Thyroid gland (tissue), 4 donors: ENCODE results near the gene NAV2.

Experiments
- POLR2A ChIP-seq, 2 donors: fragments of 450-650 bp; IDR thresholded peaks; one replicate each; pipeline ENCODE4 v1.6.1; 2017; ENCODE audit warnings: antibody characterized with exemption in 2 of 2, mild to moderate bottlenecking in 2 of 2, moderate library complexity in 1 of 2
- TF ChIP-seq, protein P1 (sequence below), 6 experiments: fragments of 200-600 bp in 3 of 6; fragments of 450-650 bp in 3 of 6; sonication (generic) in 3 of 6; IDR thresholded peaks; one replicate each; pipeline ENCODE4 v1.5.1; 2016 to 2019; ENCODE audit warnings: antibody characterized with exemption in 6 of 6, mild to moderate bottlenecking in 2 of 6, inconsistent platforms in 1 of 6, moderate library complexity in 1 of 6

- TF ChIP-seq, protein P1, sequence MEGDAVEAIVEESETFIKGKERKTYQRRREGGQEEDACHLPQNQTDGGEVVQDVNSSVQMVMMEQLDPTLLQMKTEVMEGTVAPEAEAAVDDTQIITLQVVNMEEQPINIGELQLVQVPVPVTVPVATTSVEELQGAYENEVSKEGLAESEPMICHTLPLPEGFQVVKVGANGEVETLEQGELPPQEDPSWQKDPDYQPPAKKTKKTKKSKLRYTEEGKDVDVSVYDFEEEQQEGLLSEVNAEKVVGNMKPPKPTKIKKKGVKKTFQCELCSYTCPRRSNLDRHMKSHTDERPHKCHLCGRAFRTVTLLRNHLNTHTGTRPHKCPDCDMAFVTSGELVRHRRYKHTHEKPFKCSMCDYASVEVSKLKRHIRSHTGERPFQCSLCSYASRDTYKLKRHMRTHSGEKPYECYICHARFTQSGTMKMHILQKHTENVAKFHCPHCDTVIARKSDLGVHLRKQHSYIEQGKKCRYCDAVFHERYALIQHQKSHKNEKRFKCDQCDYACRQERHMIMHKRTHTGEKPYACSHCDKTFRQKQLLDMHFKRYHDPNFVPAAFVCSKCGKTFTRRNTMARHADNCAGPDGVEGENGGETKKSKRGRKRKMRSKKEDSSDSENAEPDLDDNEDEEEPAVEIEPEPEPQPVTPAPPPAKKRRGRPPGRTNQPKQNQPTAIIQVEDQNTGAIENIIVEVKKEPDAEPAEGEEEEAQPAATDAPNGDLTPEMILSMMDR (IDR thresholded peaks at IDR 0.05): no peak
- TF ChIP-seq POLR2A (IDR thresholded peaks at IDR 0.05): no peak
These were observed 381.1 kb downstream of the NAV2 start for GRCh38 chr11:20093775-20094174.
